Measurements from ENCODE around the gene RTL5. TPM values are rescaled to one million over a fixed set of nuclear protein-coding genes. Genes with fewer than 3 reads are reported as not detected.

The RTL5 gene
- polyA plus RNA-seq, 3 donors, result 22.9 to 24.8 (median 23.5) TPM

DNA sequence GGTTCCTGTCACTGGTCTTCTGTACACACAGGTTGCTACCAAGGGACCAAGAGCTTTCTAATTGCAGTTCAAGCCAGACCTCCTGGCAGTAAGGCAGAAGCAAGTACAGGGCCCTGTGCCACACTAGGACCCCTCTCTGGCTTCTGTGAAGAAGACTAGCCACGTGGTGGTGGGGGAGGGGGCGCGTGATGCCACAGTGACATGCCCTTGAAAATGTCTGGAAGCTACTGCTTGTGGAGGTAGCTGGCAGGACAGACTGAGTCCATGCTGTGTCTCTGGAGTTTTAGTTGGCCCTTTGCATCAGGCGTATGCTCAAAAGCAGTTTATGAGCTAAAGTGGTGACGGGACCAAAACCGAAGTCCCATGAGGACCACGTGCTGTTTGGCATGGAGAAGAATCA is 50.9 kb downstream of the RTL5 start:
- no peak for DNase-seq

DNA sequence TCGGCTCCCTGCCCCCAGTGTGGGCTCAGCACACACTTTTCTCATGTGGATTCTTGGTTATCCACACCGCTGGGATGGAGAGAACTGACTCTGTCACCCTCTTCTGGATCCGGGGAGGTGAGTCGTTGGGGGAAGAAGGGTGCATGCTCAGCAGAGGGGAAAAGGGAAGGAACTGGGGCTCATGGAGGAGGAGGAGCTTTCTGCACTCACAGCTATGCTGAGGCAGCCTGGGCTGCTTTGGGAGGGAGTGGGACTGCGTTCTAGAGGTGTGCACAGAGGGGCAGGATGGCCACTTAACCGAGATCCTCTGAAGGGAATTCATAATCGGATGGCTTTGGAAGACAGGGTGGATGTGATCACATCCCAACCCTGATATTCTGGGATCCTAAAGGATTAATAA is 51.6 kb downstream of the RTL5 start:
- no peak for DNase-seq

DNA sequence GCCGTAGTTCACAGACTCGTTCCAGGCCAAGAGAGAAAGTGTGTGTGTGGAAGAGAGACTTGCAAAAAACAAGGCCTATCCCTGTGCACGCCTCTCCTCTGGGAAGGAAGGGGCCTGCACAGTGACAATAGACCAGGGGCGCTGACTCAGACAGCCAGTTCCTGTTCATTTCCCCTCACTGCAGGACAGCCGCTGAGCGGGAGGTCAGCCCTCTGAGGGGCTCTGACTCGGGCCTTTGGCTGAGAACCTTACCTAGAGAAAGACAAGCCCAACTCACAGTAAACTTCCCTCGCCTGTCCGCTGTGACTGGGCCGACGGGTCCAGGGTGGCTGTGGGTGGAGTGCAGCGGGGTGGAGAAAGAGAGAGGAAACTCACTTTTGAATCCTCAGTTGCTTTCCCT is 52.1 kb downstream of the RTL5 start:
- no peak for DNase-seq

DNA sequence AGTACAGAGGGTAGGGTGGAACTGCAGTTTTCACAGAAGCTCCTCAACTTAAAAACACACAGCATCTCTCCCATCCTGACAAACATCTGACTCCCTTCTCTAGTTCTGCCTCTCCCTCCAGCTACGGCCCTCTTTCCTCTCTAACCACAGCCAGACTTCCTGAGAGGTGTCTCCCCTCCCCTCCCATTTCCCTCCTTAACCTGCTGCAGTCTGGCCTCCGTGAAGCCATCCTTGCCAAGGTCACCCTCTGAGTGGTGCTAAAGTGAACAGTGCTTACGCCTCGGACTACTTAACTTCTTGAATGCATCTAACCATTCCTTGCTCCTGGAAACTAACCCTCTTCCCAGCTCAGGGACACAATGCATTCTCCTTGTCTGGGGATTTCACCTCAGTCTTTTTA is 53.3 kb downstream of the RTL5 start:
- no peak for DNase-seq

Other genes starting within 250 kb of the RTL5 start
- 10 to 100 TPM in 1 of 3 donors, 1 to 10 TPM in 2; 8.6 to 10.1 (median 9.5) TPM for gene NHSL2, start 221.1 kb downstream of the RTL5 start, polyA plus RNA-seq (ENCODE audit: insufficient read length in 3 of 3)
- gene PIN4, start 49.8 kb upstream of the RTL5 start, polyA plus RNA-seq (ENCODE audit: insufficient read length in 3 of 3), result 10 to 100 TPM; 47.6 to 63.0 (median 50.1) TPM
- 1 to 10 TPM; 4.0 to 4.6 (median 4.3) TPM for gene ERCC6L, start 107.1 kb upstream of the RTL5 start, polyA plus RNA-seq (ENCODE audit: insufficient read length in 3 of 3)
- 1,000 to 10,000 TPM; 1,347 to 2,254 (median 1,664) TPM for gene RPS4X, start 145.3 kb upstream of the RTL5 start, polyA plus RNA-seq (ENCODE audit: insufficient read length in 3 of 3)
- 10 to 100 TPM in 2 of 3 donors, 1 to 10 TPM in 1; 4.2 to 17.3 (median 13.3) TPM for gene CITED1, start 174.0 kb upstream of the RTL5 start, polyA plus RNA-seq (ENCODE audit: insufficient read length in 3 of 3)